GM13976 (cell line): Measurements from ENCODE around the gene GDF10.

Experiments used
- DNase-seq: peaks from one replicate; pipeline ENCODE4 v3.0.0; 2012; ENCODE audit warnings: low spot score
- in situ Hi-C: fragments of 300-500 bp; cut with MboI; formaldehyde crosslinking; loops from one replicate; pipeline ENCODE4 v1.12.0; 2022; ENCODE audit warnings: low sequenced_read_pairs, mixed read lengths, inconsistent platforms; ENCODE audit not compliant: unreplicated experiment
- TF ChIP-seq, protein P1 (sequence below): IDR thresholded peaks from 2 replicates; pipeline ENCODE4 v1.5.1; 2012; ENCODE audit warnings: borderline replicate concordance, mild to moderate bottlenecking; ENCODE audit not compliant: insufficient read depth; ENCODE audit errors: extremely low read depth, missing control alignments, control extremely low read depth

GDF10 gene

DNA sequence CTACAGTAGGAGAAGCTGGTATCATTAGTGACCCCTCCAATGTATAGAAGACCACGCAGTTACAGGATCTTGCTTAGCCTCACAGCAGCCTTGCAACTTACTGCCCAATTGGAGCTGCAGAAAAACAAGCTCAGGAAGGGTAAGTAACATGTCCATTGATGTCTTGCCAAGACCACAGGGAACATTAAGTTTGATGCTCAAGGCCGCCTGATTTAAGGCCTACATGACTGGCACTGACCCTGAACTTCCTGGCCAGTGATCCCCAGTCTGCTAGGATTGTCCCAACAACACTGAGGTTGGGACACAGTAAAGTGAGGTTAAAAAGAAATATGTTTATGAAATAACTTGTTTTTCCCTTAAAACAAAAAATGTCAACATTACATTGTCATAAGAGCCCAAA, 15.4 kb downstream of the GDF10 start:
- in situ Hi-C loops: no loop called here
- no peak for DNase-seq
- TF ChIP-seq, protein P1, sequence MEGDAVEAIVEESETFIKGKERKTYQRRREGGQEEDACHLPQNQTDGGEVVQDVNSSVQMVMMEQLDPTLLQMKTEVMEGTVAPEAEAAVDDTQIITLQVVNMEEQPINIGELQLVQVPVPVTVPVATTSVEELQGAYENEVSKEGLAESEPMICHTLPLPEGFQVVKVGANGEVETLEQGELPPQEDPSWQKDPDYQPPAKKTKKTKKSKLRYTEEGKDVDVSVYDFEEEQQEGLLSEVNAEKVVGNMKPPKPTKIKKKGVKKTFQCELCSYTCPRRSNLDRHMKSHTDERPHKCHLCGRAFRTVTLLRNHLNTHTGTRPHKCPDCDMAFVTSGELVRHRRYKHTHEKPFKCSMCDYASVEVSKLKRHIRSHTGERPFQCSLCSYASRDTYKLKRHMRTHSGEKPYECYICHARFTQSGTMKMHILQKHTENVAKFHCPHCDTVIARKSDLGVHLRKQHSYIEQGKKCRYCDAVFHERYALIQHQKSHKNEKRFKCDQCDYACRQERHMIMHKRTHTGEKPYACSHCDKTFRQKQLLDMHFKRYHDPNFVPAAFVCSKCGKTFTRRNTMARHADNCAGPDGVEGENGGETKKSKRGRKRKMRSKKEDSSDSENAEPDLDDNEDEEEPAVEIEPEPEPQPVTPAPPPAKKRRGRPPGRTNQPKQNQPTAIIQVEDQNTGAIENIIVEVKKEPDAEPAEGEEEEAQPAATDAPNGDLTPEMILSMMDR: no peak

DNA sequence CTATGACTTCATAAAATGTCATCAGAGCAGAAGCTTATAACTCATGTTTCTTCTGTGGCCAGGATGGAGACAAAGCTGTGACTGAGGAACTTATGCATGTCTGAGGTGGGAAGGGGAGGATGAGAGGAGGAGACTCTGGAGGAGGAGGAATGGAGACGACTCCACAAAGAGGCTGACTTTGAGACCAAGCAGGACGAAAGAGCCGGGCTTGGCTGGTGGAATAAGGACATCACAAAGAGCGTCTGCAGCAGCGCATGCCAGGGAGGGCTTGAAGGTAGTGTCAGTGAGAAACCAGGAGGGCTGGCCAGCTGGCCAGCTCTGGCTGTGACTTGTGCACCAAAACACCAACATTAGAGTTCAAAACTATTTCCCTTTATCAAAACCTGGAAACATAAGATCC, 16.1 kb downstream of the GDF10 start:
- TF ChIP-seq, protein P1: no peak
- DNase-seq: no peak
- in situ Hi-C loops: no loop called here

DNA sequence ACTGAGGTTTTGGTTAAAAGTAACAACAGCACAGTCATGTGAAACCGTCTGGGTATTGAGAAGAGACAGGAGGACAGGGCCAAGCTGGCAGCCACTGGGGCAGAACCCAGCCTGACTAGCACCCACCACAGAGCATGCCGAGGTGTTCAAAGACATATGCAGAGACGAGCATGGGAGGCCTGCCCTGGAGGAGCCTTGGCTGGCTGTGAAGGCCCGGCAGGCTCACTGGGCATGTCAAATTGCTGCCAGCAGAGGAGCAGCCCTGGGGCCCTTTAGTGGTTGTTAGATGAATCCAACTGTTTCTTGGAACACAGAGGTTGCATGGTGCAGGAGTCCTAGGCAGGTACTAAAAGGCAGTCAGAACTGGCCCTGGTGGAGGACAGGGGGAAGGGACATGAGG, 17.3 kb downstream of the GDF10 start:
- TF ChIP-seq, protein P1: no peak
- no peak for DNase-seq
- in situ Hi-C loops: no loop called here

DNA sequence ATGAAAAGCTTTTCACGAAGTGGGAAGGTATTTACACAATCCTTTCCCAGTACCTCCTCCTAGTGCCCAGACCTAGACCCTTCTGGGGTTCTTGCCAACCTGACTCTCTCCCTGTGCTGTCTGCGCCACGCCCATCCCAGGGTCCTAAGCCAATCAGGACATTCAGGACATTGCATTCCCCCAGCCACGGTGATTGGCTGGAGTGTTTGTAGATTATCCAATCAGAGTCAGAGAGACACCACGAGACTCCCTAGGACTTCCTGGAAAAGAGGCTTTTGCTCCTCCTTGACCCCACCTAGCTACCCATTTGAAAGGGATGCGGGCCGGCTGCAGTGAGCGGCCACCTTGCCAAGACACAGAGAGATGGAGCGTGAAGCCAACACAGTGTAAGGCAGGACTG, 18.7 kb downstream of the GDF10 start:
- in situ Hi-C loops: no loop called here
- DNase-seq: no peak
- TF ChIP-seq, protein P1: no peak

DNA sequence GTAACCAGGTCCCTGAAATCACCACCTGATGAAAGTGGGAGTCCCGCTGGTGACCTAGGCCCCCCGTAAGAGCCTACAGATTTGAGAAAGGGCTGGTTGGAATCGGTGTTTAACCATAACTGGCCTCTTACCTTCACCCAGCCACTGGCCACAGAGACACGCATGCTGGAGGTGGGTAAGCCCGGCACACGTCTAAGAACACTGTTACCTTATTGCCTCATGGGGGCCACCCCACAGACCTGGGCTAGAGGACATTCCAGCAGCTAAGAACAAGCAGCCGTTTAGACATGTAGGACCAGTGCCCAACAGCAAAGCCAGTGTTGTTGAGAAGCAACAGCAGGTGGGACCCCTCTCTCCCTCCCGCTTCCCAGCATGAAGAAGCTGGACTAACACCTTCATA, 19.8 kb downstream of the GDF10 start:
- TF ChIP-seq, protein P1: no peak
- in situ Hi-C loops: no loop called here
- DNase-seq: no peak

DNA sequence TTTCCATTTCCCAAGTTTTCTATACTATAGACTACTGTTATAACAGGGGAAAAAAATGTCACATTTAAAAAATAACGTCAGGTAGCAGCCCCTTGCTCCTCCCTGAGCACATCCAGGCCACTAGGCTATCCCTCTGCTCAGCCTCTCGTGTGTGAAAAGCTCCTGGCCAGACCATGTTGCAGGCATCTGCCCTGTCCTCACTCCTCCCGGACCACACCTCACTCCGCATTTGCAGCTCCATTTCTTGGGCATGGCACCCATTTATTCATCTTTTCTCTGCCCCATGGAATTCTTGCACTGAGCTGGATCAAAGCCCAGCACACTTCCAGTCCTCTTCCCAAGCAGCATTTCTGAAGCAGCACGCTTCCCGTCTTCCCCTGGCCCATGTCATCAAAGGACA, 20.8 kb downstream of the GDF10 start:
- no peak for DNase-seq
- TF ChIP-seq, protein P1: no peak
- in situ Hi-C loops: no loop called here
